Measurements from ENCODE around the gene NPHS1. TPM values are rescaled to one million over a fixed set of nuclear protein-coding genes. Genes with fewer than 3 reads are reported as not detected.
A peak's percentile ranks its signal among the peaks of the same experiment; 100 is the strongest.

Gene NPHS1
- total RNA-seq, 4 donors from 2014 or later = not detected

- TF ChIP-seq POLR2A (IDR thresholded peaks at IDR 0.05) (no peak), POLR2AphosphoS5 (IDR thresholded peaks at IDR 0.05) (no peak), EP300 (IDR thresholded peaks at IDR 0.05) (no peak)
- ATAC-seq = peak; percentile 36
- Histone ChIP-seq H3K9me3 (no peaks in the 10 kb centered on the region), H3K27ac (no peak overlapping the region), H3K36me3 (no peaks in the 10 kb centered on the region), H3K4me1 (no peaks in the 10 kb centered on the region), H3K27me3 (peaks cover 74% of the 10 kb centered on the region), H3K4me3 (no peak overlapping the region)
- WGBS, 2 donors (ENCODE audit: low coverage in 1 of 2) = 3 to 9% methylated on average over 9 to 12 of the region's 12 CpGs
Measured at GRCh38 chr19:35828692-35829301, 23.5 kb downstream of the NPHS1 start.

GRCh38 chr19:35824150-35824549 is 28.2 kb downstream of the NPHS1 start:
- 58 to 61% methylated on average over 5 of the region's 5 CpGs for WGBS, 2 donors (ENCODE audit: low coverage in 1 of 2)
- TF ChIP-seq POLR2A (IDR thresholded peaks at IDR 0.05) (no peak), POLR2AphosphoS5 (IDR thresholded peaks at IDR 0.05) (no peak), EP300 (IDR thresholded peaks at IDR 0.05) (no peak)
- TF ChIP-seq, protein P1, sequence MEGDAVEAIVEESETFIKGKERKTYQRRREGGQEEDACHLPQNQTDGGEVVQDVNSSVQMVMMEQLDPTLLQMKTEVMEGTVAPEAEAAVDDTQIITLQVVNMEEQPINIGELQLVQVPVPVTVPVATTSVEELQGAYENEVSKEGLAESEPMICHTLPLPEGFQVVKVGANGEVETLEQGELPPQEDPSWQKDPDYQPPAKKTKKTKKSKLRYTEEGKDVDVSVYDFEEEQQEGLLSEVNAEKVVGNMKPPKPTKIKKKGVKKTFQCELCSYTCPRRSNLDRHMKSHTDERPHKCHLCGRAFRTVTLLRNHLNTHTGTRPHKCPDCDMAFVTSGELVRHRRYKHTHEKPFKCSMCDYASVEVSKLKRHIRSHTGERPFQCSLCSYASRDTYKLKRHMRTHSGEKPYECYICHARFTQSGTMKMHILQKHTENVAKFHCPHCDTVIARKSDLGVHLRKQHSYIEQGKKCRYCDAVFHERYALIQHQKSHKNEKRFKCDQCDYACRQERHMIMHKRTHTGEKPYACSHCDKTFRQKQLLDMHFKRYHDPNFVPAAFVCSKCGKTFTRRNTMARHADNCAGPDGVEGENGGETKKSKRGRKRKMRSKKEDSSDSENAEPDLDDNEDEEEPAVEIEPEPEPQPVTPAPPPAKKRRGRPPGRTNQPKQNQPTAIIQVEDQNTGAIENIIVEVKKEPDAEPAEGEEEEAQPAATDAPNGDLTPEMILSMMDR (IDR thresholded peaks at IDR 0.05) = no peak
- no peak overlapping the region for H3K27ac ChIP-seq
- peaks cover 47% of the 10 kb centered on the region for H3K27me3 ChIP-seq
- H3K9me3 ChIP-seq = no peaks in the 10 kb centered on the region
- ATAC-seq = no peak
- H3K4me3 ChIP-seq = no peak overlapping the region
- no peaks in the 10 kb centered on the region for H3K36me3 ChIP-seq
- no peaks in the 10 kb centered on the region for H3K4me1 ChIP-seq

GRCh38 chr19:35822579-35822978 is 29.7 kb downstream of the NPHS1 start:
- WGBS, 2 donors (ENCODE audit: low coverage in 1 of 2) = 57 to 92% methylated on average over 2 to 3 of the region's 3 CpGs
- TF ChIP-seq EP300 (IDR thresholded peaks at IDR 0.05) (no peak), POLR2AphosphoS5 (IDR thresholded peaks at IDR 0.05) (no peak), POLR2A (IDR thresholded peaks at IDR 0.05) (no peak)
- TF ChIP-seq, protein P1 (IDR thresholded peaks at IDR 0.05) = no peak
- no peak for ATAC-seq

DNA sequence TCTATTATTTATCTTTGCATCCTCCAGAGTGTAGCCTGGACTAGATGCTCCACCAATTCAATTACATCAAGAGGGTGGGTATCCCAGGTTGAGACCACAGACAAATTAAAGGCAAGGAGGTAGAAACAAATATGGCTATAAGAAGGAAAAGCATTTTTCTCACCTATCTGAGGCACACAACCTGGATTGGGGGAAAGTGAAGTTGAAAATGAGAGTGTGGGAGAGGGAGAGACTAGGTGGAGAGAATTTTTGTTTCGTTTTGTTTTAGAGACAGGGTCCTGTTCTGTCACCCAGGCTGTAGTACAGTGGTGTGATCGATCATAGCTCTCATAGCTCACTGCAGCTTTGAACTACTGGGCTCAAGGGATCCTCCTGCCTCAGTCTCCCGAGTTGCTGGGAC is 33.9 kb downstream of the NPHS1 start:
- no peak for ATAC-seq
- H3K27me3 ChIP-seq = peaks cover 67% of the 10 kb centered on the region
- WGBS, 2 donors (ENCODE audit: low coverage in 1 of 2) = 49 to 59% methylated on average over 3 of the region's 3 CpGs
- H3K9me3 ChIP-seq = no peaks in the 10 kb centered on the region
- no peak overlapping the region for H3K4me3 ChIP-seq
- no peaks in the 10 kb centered on the region for H3K36me3 ChIP-seq
- no peak overlapping the region for H3K27ac ChIP-seq
- TF ChIP-seq, protein P1 (IDR thresholded peaks at IDR 0.05) = no peak
- TF ChIP-seq POLR2A (IDR thresholded peaks at IDR 0.05) (no peak), EP300 (IDR thresholded peaks at IDR 0.05) (no peak), POLR2AphosphoS5 (IDR thresholded peaks at IDR 0.05) (no peak)
- no peaks in the 10 kb centered on the region for H3K4me1 ChIP-seq

More at GRCh38 chr19:35822579-35822978, 29.7 kb downstream of the NPHS1 start:
- H3K4me1 ChIP-seq = no peaks in the 10 kb centered on the region
- no peak overlapping the region for H3K4me3 ChIP-seq
- H3K27me3 ChIP-seq = peaks cover 61% of the 10 kb centered on the region
- H3K27ac ChIP-seq = no peak overlapping the region
- H3K9me3 ChIP-seq = no peaks in the 10 kb centered on the region
- no peaks in the 10 kb centered on the region for H3K36me3 ChIP-seq

DNA sequence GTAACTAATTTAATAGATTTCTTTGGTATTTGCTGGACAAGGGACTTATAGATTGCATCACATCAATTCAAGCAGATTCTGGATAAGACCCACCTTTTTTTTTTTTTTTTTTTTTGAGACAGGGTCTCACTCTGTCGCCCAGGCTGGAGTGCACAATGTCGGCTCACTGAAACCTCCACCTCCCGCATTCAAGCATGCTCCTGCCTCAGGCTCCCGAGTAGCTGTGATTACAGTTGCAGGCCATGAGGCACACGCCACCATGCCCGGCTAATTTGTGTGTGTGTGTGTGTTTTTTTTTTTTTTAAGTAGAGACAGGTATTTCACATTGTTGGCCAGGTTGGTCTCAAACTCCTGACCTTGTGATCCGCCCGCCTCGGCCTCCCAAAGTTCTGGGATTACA is 35.5 kb downstream of the NPHS1 start:
- no peaks in the 10 kb centered on the region for H3K9me3 ChIP-seq
- H3K27me3 ChIP-seq = peaks cover 67% of the 10 kb centered on the region
- ATAC-seq = no peak
- 75 to 85% methylated on average over 4 to 6 of the region's 9 CpGs for WGBS, 2 donors (ENCODE audit: low coverage in 1 of 2)
- TF ChIP-seq, protein P1 (IDR thresholded peaks at IDR 0.05) = no peak
- TF ChIP-seq POLR2AphosphoS5 (IDR thresholded peaks at IDR 0.05) = no peak
- TF ChIP-seq EP300 (IDR thresholded peaks at IDR 0.05) = no peak
- no peak for TF ChIP-seq POLR2A (IDR thresholded peaks at IDR 0.05)
- no peak overlapping the region for H3K27ac ChIP-seq
- no peak overlapping the region for H3K4me3 ChIP-seq
- H3K4me1 ChIP-seq = no peaks in the 10 kb centered on the region
- H3K36me3 ChIP-seq = no peaks in the 10 kb centered on the region

Measured in gastroesophageal sphincter (tissue), 4 donors.